ENCODE data around the gene PREX1. TPM values are rescaled to one million over a fixed set of nuclear protein-coding genes. Genes with fewer than 3 reads are reported as not detected.

Gene PREX1
- total and polyA plus RNA-seq, 9 donors, result 3.8 to 13.6 (median 6.7) TPM

GRCh38 chr20:48736636-48737035 lies 91.2 kb downstream of the PREX1 start:
- TF ChIP-seq EP300 (IDR thresholded peaks at IDR 0.05), result no peak
- Histone ChIP-seq H3K36me3 (no peaks in the 10 kb centered on the region), H3K27ac (no peak overlapping the region), H3K4me3 (no peak overlapping the region), H3K9me3 (no peaks in the 10 kb centered on the region), H3K4me1 (ENCODE audit: insufficient read depth) (no peaks in the 10 kb centered on the region), H3K27me3 (no peaks in the 10 kb centered on the region)
- intact Hi-C loops (cut with DNase I), result no loop called here
- no peak for DNase-seq
- 73 to 76% (median 75%) methylated on average over 2 of the region's 2 CpGs for WGBS, 3 donors

- Histone ChIP-seq H3K27ac (no peak overlapping the region), H3K27me3 (no peaks in the 10 kb centered on the region), H3K36me3 (no peaks in the 10 kb centered on the region), H3K9me3 (no peaks in the 10 kb centered on the region), H3K4me3 (no peak overlapping the region), H3K4me1 (ENCODE audit: insufficient read depth) (no peaks in the 10 kb centered on the region)
- TF ChIP-seq EP300 (IDR thresholded peaks at IDR 0.05) (no peak), CTCF (IDR thresholded peaks at IDR 0.05) (no peak), POLR2A (IDR thresholded peaks at IDR 0.05) (no peak)
- no peak for DNase-seq
- intact Hi-C loops (cut with DNase I), result no loop called here
Measured at GRCh38 chr20:48736231-48736630, 91.6 kb downstream of the PREX1 start.

- no peak overlapping the region for H3K4me3 ChIP-seq
- DNase-seq, result no peak
- no peaks in the 10 kb centered on the region for H3K4me1 ChIP-seq (ENCODE audit: insufficient read depth)
- WGBS, 3 donors, result 63 to 73% (median 69%) methylated on average over 5 of the region's 5 CpGs
- no peak overlapping the region for H3K27ac ChIP-seq
- TF ChIP-seq EP300 (IDR thresholded peaks at IDR 0.05) (no peak), POLR2A (IDR thresholded peaks at IDR 0.05) (no peak), CTCF (IDR thresholded peaks at IDR 0.05) (no peak)
- H3K27me3 ChIP-seq, result no peaks in the 10 kb centered on the region
- intact Hi-C loops (cut with DNase I), result no loop called here
- H3K36me3 ChIP-seq, result no peaks in the 10 kb centered on the region
- H3K9me3 ChIP-seq, result no peaks in the 10 kb centered on the region
Measured at GRCh38 chr20:48735112-48735511, 92.7 kb downstream of the PREX1 start.

- Histone ChIP-seq H3K4me3 (no peak overlapping the region), H3K9me3 (no peaks in the 10 kb centered on the region), H3K4me1 (ENCODE audit: insufficient read depth) (no peaks in the 10 kb centered on the region), H3K27me3 (no peaks in the 10 kb centered on the region), H3K36me3 (no peaks in the 10 kb centered on the region), H3K27ac (no peak overlapping the region)
- TF ChIP-seq EP300 (IDR thresholded peaks at IDR 0.05), result no peak
- no peak for TF ChIP-seq CTCF (IDR thresholded peaks at IDR 0.05)
- TF ChIP-seq POLR2A (IDR thresholded peaks at IDR 0.05), result no peak
- intact Hi-C loops (cut with DNase I), result no loop called here
- WGBS, 3 donors, result 91 to 92% (median 92%) methylated on average over 10 of the region's 10 CpGs
- DNase-seq, result no peak
Measured at GRCh38 chr20:48734104-48734749, 93.6 kb downstream of the PREX1 start.

GRCh38 chr20:48733296-48733790 lies 94.5 kb downstream of the PREX1 start:
- intact Hi-C loops (cut with DNase I), result no loop called here

More at GRCh38 chr20:48733296-48733790, 94.5 kb downstream of the PREX1 start:
- Histone ChIP-seq H3K4me3 (no peak overlapping the region), H3K36me3 (no peaks in the 10 kb centered on the region), H3K4me1 (ENCODE audit: insufficient read depth) (no peaks in the 10 kb centered on the region), H3K9me3 (no peaks in the 10 kb centered on the region), H3K27me3 (no peaks in the 10 kb centered on the region), H3K27ac (no peak overlapping the region)
- WGBS, 3 donors, result 79 to 85% (median 84%) methylated on average over 3 of the region's 3 CpGs
- TF ChIP-seq EP300 (IDR thresholded peaks at IDR 0.05) (no peak), POLR2A (IDR thresholded peaks at IDR 0.05) (no peak), CTCF (IDR thresholded peaks at IDR 0.05) (no peak)
- no peak for DNase-seq

All from ovary (tissue), 9 donors.